ENCODE results near the gene CCDC183. TPM values are rescaled to one million over a fixed set of nuclear protein-coding genes. Genes with fewer than 3 reads are reported as not detected.
"Not testable (repeated sequence)": the region's sequence is repeated elsewhere in the genome, so short reads cannot be mapped to it uniquely, and the experiment has no call there.

CCDC183 gene
- total and polyA plus RNA-seq, 4 donors = 0.20 to 1.8 (median 1.0) TPM

GRCh38 chr9:136786451-136786850 lies 9.7 kb upstream of the CCDC183 start:
- Histone ChIP-seq H3K9me3 (ENCODE audit: control insufficient read depth in 4 of 4, low read length in 3 of 4) (no peaks in the 10 kb centered on the region), H3K27me3 (ENCODE audit: control insufficient read depth in 4 of 4, insufficient read depth in 4 of 4, low read length in 3 of 4) (no peaks in the 10 kb centered on the region), H3K4me1 (ENCODE audit: control insufficient read depth in 4 of 4, insufficient read depth in 4 of 4, low read length in 3 of 4) (peaks cover 0 to 47% (median 42%) of the 10 kb centered on the region in 4 donors), H3K36me3 (ENCODE audit: control insufficient read depth in 4 of 4, insufficient read depth in 3 of 4, low read depth in 1 of 4, low read length in 3 of 4) (no peaks in the 10 kb centered on the region), H3K4me3 (ENCODE audit: low read depth in 1 of 3, low read length in 3 of 3) (no peak overlapping the region), H3K27ac (ENCODE audit: low read depth in 1 of 2, low read length in 2 of 2) (no peak overlapping the region), H3K9ac (ENCODE audit: low read depth in 1 of 2, low read length in 2 of 2) (no peak overlapping the region)
- TF ChIP-seq YY1 (IDR thresholded peaks at IDR 0.05) (no peak), FOXA1 (IDR thresholded peaks at IDR 0.05) (no peak), HNF4G (IDR thresholded peaks at IDR 0.05) (no peak), ZBTB33 (IDR thresholded peaks at IDR 0.05) (no peak), ATF3 (IDR thresholded peaks at IDR 0.05) (no peak), REST (IDR thresholded peaks at IDR 0.05) (no peak), TAF1 (conservative IDR thresholded peaks at IDR 0.05) (no peak)
- 44% methylated on average over 10 of the region's 10 CpGs for WGBS
- no peak for DNase-seq (ENCODE audit: low spot score)

GRCh38 chr9:136786983-136787382 lies 9.2 kb upstream of the CCDC183 start:
- H3K4me1 ChIP-seq (ENCODE audit: control insufficient read depth in 4 of 4, insufficient read depth in 4 of 4, low read length in 3 of 4) = peaks cover 4 to 53% (median 46%) of the 10 kb centered on the region in 4 donors
- not testable (repeated sequence) for H3K9me3 ChIP-seq (ENCODE audit: control insufficient read depth in 4 of 4, low read length in 3 of 4); H3K9ac ChIP-seq (ENCODE audit: low read depth in 1 of 2, low read length in 2 of 2); DNase-seq (ENCODE audit: low spot score); H3K27me3 ChIP-seq (ENCODE audit: control insufficient read depth in 4 of 4, insufficient read depth in 4 of 4, low read length in 3 of 4); H3K4me3 ChIP-seq (ENCODE audit: low read depth in 1 of 3, low read length in 3 of 3); H3K36me3 ChIP-seq (ENCODE audit: control insufficient read depth in 4 of 4, insufficient read depth in 3 of 4, low read depth in 1 of 4, low read length in 3 of 4); H3K27ac ChIP-seq (ENCODE audit: low read depth in 1 of 2, low read length in 2 of 2)
- WGBS = 18% methylated on average over 4 of the region's 4 CpGs

- Histone ChIP-seq H3K4me3 (ENCODE audit: low read depth in 1 of 3, low read length in 3 of 3) (no peak overlapping the region), H3K9me3 (ENCODE audit: control insufficient read depth in 4 of 4, low read length in 3 of 4) (no peaks in the 10 kb centered on the region), H3K27ac (ENCODE audit: low read depth in 1 of 2, low read length in 2 of 2) (peak overlapping the region in 1 of 2 donors; percentile 50), H3K36me3 (ENCODE audit: control insufficient read depth in 4 of 4, insufficient read depth in 3 of 4, low read depth in 1 of 4, low read length in 3 of 4) (peaks cover 0 to under 1% (median 0%) of the 10 kb centered on the region in 4 donors), H3K27me3 (ENCODE audit: control insufficient read depth in 4 of 4, insufficient read depth in 4 of 4, low read length in 3 of 4) (no peaks in the 10 kb centered on the region), H3K4me1 (ENCODE audit: control insufficient read depth in 4 of 4, insufficient read depth in 4 of 4, low read length in 3 of 4) (peaks cover 6 to 59% (median 52%) of the 10 kb centered on the region in 4 donors), H3K9ac (ENCODE audit: low read depth in 1 of 2, low read length in 2 of 2) (no peak overlapping the region)
- DNase-seq (ENCODE audit: low spot score) = peak; percentile 78
- WGBS = 9% methylated on average over 21 of the region's 21 CpGs
- TF ChIP-seq HNF4G (IDR thresholded peaks at IDR 0.05) (no peak), YY1 (IDR thresholded peaks at IDR 0.05) (no peak), EGR1 (IDR thresholded peaks at IDR 0.05; ENCODE audit: low read depth in 2 of 2) (peak in 1 of 2 donors; percentile 32), REST (IDR thresholded peaks at IDR 0.05) (no peak), ZBTB33 (IDR thresholded peaks at IDR 0.05) (no peak), GABPA (IDR thresholded peaks at IDR 0.05 in 1 of 2, conservative IDR thresholded peaks at IDR 0.05 in 1 of 2) (no peak), CTCF (IDR thresholded peaks at IDR 0.05; ENCODE audit: low read depth, low read length, missing input control) (peak; percentile 83), TAF1 (conservative IDR thresholded peaks at IDR 0.05) (no peak), FOXA1 (IDR thresholded peaks at IDR 0.05) (no peak), NR2F2 (IDR thresholded peaks at IDR 0.05) (no peak)
Measured at GRCh38 chr9:136787690-136788400, 8.3 kb upstream of the CCDC183 start.
